ENCODE measurements around the gene UPK3B.
"Not testable (repeated sequence)": the region's sequence is repeated elsewhere in the genome, so short reads cannot be mapped to it uniquely, and the experiment has no call there.

GRCh38 chr7:76543197-76543596 lies 32.8 kb downstream of the UPK3B start, which contains the start of gene SPDYE16:
- not testable (repeated sequence) for TF ChIP-seq MXD4 (CRISPR knock-in tag; IDR thresholded peaks at IDR 0.05; ENCODE audit: borderline replicate concordance); USF2 (CRISPR knock-in tag; IDR thresholded peaks at IDR 0.05); CTCF (IDR thresholded peaks at IDR 0.05); AFF4 (CRISPR knock-in tag; IDR thresholded peaks at IDR 0.05; ENCODE audit: borderline replicate concordance); ZNF121 (CRISPR knock-in tag; IDR thresholded peaks at IDR 0.05); JUN (CRISPR knock-in tag; IDR thresholded peaks at IDR 0.05); ZNF263 (CRISPR knock-in tag; IDR thresholded peaks at IDR 0.05; ENCODE audit: low read depth); SP1 (CRISPR knock-in tag; conservative IDR thresholded peaks at IDR 0.05); MAX (CRISPR knock-in tag; IDR thresholded peaks at IDR 0.05)

Measured in WTC11 (cell line).